ENCODE results near the gene KATNB1. TPM values are rescaled to one million over a fixed set of nuclear protein-coding genes. Genes with fewer than 3 reads are reported as not detected.

The KATNB1 gene
- total and polyA plus RNA-seq, 2 experiments from 2014 or later = 31.4 to 65.9 TPM

GRCh38 chr16:57695680-57696069, 39.9 kb upstream of the KATNB1 start:
- Mint-ChIP-seq H3K27ac (no peak overlapping the region), H3K4me3 (no peak overlapping the region), H3K4me1 (peaks cover 3% of the 10 kb centered on the region; the same call in 2 of the 3 replicates), H3K36me3 (ENCODE audit: low read depth) (no peaks in the 10 kb centered on the region), H3K9me3 (no peaks in the 10 kb centered on the region; the same call in 2 of the 3 replicates), H3K27me3 (ENCODE audit: insufficient read depth, low read depth, poor library complexity) (peaks cover 2% of the 10 kb centered on the region)
- Histone ChIP-seq H4K20me1 (replicated peaks; ENCODE audit: insufficient read depth) (no peaks in the 10 kb centered on the region), H3K9me2 (ENCODE audit: insufficient read depth) (no peaks in the 10 kb centered on the region), H3K27me3 (ENCODE audit: insufficient read depth) (no peaks in the 10 kb centered on the region), H3F3A (replicated peaks; ENCODE audit: low read depth) (no peaks in the 10 kb centered on the region), H3K4me1 (ENCODE audit: insufficient read depth) (no peaks in the 10 kb centered on the region), H3K36me3 (ENCODE audit: insufficient read depth) (no peaks in the 10 kb centered on the region), H3K4me3 (no peak overlapping the region), H2AFZ (no peak overlapping the region), H3K4me2 (no peak overlapping the region), H3K79me2 (replicated peaks; ENCODE audit: insufficient read depth) (no peaks in the 10 kb centered on the region), H3K27ac (ENCODE audit: low read depth) (no peak overlapping the region)
- TF ChIP-seq STAT1 (IDR thresholded peaks at IDR 0.05; ENCODE audit: unreplicated experiment) = no peak
- no peak for TF ChIP-seq ZNF462 (CRISPR knock-in tag; IDR thresholded peaks at IDR 0.05)
- no peak for TF ChIP-seq POLR2AphosphoS5 (IDR thresholded peaks at IDR 0.05; ENCODE audit: low read depth)
- no peak for TF ChIP-seq REST (IDR thresholded peaks at IDR 0.05; ENCODE audit: unreplicated experiment)
- TF ChIP-seq JUNB (IDR thresholded peaks at IDR 0.05; ENCODE audit: unreplicated experiment) = no peak
- TF ChIP-seq EZH2 (IDR thresholded peaks at IDR 0.05; ENCODE audit: low read depth, unreplicated experiment) = no peak
- no peak for TF ChIP-seq CTCF (conservative IDR thresholded peaks at IDR 0.05; ENCODE audit: low read depth in 2 of 2)
- ATAC-seq (no peak), DNase-seq (ENCODE audit: low spot score) (no peak)

Measured in GM23338 (cell line).